HL-60 (cell line): ENCODE data around the gene MRPL37.
"Not testable (repeated sequence)": the region's sequence is repeated elsewhere in the genome, so short reads cannot be mapped to it uniquely, and the experiment has no call there.

Experiments
- DNase-seq, 2 experiments: peaks; one replicate each; pipeline ENCODE4 v3.0.0-alpha.2; 2010 to 2020; ENCODE audit warnings: low read depth in 1 of 2, low spot score in 1 of 2
- H3K27ac ChIP-seq: fragments of 250-450 bp; sonication (Bioruptor Pico); replicated peaks from 2 replicates; pipeline ENCODE4 v1.5.1; 2020; ENCODE audit warnings: mild to moderate bottlenecking, moderate library complexity
- H3K27me3 ChIP-seq: fragments of 250-450 bp; sonication (Bioruptor Pico); 2 replicates; pipeline ENCODE4 v1.5.1; 2021; ENCODE audit warnings: mild to moderate bottlenecking, moderate library complexity; ENCODE audit not compliant: insufficient read depth, poor library complexity, severe bottlenecking
- H3K4me3 ChIP-seq: replicated peaks from 2 replicates; pipeline ENCODE4 v1.5.1; 2011; ENCODE audit warnings: mild to moderate bottlenecking, control low read depth, low read length; ENCODE audit not compliant: insufficient read depth
- GABPA ChIP-seq: IDR thresholded peaks from 2 replicates; pipeline ENCODE4 v1.6.1; 2012; ENCODE audit warnings: low read depth
- POLR2AphosphoS5 ChIP-seq: IDR thresholded peaks from 2 replicates; pipeline ENCODE4 v1.6.1; 2012; ENCODE audit warnings: low read depth
- SPI1 ChIP-seq: IDR thresholded peaks from 2 replicates; pipeline ENCODE4 v1.6.1; 2012; ENCODE audit warnings: low read depth, mild to moderate bottlenecking, borderline replicate concordance
- TF ChIP-seq, protein P1 (sequence below): IDR thresholded peaks from one replicate; pipeline ENCODE4 v1.5.1; 2011; ENCODE audit warnings: low read length, control low read depth, inconsistent platforms; ENCODE audit not compliant: insufficient read depth
- TF ChIP-seq, protein P2 (sequence below): IDR thresholded peaks from 2 replicates; pipeline ENCODE4 v1.6.1; 2012; ENCODE audit warnings: low read depth; ENCODE audit not compliant: insufficient replicate concordance

Gene MRPL37

DNA sequence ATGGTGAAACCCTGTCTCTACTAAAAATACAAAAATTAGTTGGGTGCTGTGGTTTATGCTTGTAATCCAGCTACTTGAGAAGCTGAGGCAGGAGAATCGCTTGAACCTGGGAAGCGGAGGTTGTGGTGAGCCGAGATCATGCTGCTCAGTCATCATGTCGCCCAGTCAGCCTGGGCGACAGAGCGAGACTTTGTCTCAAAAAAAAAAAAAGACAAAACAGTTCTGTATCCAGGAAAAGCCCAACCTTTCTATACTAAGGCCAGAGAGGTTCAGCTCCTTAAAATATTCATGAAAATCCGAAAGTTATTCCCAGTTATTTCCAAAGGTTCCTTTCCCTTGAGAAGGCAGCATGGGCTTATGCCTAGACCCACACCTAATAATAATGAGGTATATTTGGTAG, 4.2 kb downstream of the MRPL37 start:
- TF ChIP-seq POLR2AphosphoS5 (no peak), GABPA (no peak), SPI1 (no peak)
- TF ChIP-seq, protein P1, sequence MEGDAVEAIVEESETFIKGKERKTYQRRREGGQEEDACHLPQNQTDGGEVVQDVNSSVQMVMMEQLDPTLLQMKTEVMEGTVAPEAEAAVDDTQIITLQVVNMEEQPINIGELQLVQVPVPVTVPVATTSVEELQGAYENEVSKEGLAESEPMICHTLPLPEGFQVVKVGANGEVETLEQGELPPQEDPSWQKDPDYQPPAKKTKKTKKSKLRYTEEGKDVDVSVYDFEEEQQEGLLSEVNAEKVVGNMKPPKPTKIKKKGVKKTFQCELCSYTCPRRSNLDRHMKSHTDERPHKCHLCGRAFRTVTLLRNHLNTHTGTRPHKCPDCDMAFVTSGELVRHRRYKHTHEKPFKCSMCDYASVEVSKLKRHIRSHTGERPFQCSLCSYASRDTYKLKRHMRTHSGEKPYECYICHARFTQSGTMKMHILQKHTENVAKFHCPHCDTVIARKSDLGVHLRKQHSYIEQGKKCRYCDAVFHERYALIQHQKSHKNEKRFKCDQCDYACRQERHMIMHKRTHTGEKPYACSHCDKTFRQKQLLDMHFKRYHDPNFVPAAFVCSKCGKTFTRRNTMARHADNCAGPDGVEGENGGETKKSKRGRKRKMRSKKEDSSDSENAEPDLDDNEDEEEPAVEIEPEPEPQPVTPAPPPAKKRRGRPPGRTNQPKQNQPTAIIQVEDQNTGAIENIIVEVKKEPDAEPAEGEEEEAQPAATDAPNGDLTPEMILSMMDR: no peak
- TF ChIP-seq, protein P2, sequence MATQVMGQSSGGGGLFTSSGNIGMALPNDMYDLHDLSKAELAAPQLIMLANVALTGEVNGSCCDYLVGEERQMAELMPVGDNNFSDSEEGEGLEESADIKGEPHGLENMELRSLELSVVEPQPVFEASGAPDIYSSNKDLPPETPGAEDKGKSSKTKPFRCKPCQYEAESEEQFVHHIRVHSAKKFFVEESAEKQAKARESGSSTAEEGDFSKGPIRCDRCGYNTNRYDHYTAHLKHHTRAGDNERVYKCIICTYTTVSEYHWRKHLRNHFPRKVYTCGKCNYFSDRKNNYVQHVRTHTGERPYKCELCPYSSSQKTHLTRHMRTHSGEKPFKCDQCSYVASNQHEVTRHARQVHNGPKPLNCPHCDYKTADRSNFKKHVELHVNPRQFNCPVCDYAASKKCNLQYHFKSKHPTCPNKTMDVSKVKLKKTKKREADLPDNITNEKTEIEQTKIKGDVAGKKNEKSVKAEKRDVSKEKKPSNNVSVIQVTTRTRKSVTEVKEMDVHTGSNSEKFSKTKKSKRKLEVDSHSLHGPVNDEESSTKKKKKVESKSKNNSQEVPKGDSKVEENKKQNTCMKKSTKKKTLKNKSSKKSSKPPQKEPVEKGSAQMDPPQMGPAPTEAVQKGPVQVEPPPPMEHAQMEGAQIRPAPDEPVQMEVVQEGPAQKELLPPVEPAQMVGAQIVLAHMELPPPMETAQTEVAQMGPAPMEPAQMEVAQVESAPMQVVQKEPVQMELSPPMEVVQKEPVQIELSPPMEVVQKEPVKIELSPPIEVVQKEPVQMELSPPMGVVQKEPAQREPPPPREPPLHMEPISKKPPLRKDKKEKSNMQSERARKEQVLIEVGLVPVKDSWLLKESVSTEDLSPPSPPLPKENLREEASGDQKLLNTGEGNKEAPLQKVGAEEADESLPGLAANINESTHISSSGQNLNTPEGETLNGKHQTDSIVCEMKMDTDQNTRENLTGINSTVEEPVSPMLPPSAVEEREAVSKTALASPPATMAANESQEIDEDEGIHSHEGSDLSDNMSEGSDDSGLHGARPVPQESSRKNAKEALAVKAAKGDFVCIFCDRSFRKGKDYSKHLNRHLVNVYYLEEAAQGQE: no peak
- no peak for DNase-seq
- H3K27ac ChIP-seq: no peak overlapping the region
- H3K27me3 ChIP-seq: no peaks in the 10 kb centered on the region
- H3K4me3 ChIP-seq: no peak overlapping the region

DNA sequence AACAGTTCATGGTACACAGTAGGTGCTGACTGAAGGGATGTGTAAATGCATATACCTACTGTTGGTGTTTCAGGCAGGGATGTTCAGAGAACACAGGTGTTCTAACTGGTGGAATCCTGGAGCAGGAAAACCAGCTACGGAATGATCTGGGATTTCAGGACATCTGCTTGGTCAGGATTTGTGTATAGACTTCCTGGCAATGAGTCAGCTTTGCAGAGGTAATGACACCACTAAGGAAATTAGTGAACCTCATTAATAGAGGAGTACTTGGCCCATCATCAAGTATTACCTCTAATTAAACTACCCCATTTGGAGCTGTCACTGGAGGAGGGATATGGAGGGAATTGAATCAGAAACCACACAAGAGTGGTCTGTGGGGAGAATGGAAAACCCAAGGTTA, 7.3 kb downstream of the MRPL37 start:
- Histone ChIP-seq H3K4me3 (no peak overlapping the region), H3K27ac (no peak overlapping the region), H3K27me3 (no peaks in the 10 kb centered on the region)
- TF ChIP-seq, protein P1: no peak
- TF ChIP-seq POLR2AphosphoS5 (no peak), SPI1 (no peak), GABPA (no peak)
- TF ChIP-seq, protein P2: no peak
- DNase-seq: no peak

DNA sequence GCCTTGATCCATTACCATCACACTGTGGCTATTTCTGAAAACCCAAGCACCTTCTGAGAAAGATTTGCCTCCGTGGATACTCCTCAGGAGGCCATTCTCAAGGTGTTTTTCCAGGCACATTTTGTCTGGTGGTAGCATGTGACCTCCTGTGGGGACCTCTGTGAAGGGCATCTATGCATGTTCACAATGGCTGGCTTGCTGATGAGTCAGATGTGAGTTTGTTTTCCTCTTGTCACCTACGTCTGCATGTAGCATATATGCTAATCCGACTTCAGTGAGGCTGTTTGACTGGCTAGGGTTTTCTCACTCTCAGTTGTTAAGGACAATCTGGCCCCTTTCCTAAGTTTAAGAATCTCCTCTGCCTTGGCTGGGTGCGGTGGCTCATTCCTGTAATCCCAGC, 7.9 kb downstream of the MRPL37 start:
- H3K27me3 ChIP-seq, H3K27ac ChIP-seq, H3K4me3 ChIP-seq, DNase-seq: not testable (repeated sequence)

DNA sequence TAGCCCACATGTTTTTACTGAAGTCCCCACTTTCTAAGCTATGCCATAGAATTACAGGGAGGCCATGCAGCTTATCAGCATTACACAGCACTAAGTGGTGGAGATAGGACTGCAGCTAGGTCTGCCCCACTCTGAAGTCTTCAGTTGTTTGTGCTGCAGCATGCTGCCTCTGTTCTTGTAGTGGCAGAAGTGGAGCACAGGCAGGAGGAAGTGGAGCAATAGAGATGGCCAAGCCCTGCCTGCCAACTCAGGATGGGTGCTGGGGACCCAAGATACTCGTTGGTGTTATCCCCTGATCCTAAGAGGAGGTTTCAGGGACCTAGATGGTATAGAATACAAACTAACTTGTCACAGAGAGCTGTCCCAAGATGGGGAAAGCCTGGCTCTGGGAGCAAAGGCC, 12.9 kb downstream of the MRPL37 start:
- no peak overlapping the region for H3K4me3 ChIP-seq
- TF ChIP-seq, protein P1: no peak
- TF ChIP-seq POLR2AphosphoS5 (no peak), GABPA (no peak)
- TF ChIP-seq, protein P2: no peak
- no peak overlapping the region for H3K27ac ChIP-seq
- no peaks in the 10 kb centered on the region for H3K27me3 ChIP-seq
- DNase-seq: peak in 1 of 2 experiments; percentile 44
